GM21526 (cell line): Measurements from ENCODE around the gene NDUFA12.
"Not testable (repeated sequence)": the region's sequence is repeated elsewhere in the genome, so short reads cannot be mapped to it uniquely, and the experiment has no call there.

Source experiments
- ATAC-seq: cut with Tn5 transposase; IDR thresholded peaks from one replicate; pipeline ENCODE4 v1.9.1; 2021; ENCODE audit warnings: moderate library complexity; ENCODE audit not compliant: unreplicated experiment, low FRiP score

The NDUFA12 gene

DNA sequence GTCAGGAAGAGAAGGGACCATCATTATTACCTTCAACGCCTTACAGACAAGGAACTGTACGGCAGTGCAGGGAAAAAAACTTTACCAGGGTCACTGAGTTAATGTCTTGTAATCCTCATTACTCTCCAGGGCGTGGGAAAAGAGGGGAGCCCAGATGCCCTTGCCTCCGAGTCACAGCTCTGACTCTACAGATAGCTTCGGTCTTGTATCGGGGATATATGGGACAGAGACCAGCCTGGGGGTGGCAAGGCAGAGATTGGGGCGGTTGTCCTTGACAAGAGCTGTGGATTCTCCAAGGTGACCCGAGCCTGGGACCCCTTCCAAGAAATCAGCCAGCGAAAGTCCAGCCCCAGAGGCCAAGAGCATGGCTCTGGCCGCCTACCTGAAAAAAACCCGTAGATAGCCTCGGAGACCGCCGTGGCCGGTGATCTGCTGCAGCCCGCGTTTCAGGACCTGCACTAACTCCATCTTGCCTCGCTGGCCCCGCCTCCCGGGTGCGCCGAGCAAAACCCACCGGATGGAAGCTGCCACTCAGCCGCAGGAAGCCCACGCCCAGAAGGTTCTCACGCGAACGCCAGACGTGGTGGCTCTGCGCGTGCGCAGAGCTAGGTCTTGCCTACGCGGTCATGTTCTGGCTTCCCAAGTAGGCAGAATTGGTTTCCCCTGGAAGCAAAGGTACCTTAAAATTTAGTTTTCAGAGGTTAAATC, at the start of gene NDUFA12:
Gene NDUFA12, minus strand, starts transcription at position 485 of the 708 bp plus-strand sequence. Its CDS starts 17 bp downstream, at position 468.
- peak; percentile 97 for ATAC-seq

DNA sequence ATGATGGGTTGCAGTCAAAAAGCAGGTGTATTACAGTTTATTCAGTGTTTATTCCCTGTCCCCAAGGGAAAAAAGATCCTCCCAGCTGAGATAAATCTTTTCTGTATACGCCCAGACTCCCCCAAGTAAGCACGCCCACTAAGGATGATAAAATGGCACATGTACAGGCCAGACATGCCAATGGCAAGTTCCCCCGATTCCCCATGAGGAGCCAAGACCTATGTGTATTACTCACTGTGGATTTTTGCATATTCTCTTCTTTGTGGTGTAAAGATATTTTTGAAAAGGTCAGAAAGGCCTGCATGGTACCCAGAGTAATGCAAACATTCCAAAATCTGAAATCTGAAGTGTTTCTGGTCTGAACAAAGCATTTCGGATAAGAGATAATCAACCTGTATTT, 47.7 kb upstream of the NDUFA12 start:
- ATAC-seq: no peak

DNA sequence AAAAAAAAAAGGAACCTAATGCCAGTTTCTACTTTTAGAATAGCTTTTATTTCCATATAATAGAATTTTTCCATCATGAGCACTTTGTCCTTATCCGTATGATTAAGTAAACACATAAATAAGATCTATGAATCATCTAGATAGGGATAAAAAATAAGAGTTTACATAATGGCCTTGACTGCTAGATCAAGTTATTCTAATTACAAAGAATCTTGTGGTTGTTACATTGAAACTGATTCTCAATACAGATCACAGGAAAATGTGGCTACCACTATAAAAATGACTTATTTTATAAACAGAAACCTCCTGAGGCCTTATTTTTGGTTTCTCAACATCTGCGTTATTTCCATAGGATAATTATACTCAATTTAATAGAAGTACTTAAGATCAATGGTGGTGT, 34.4 kb upstream of the NDUFA12 start:
- ATAC-seq: no peak

DNA sequence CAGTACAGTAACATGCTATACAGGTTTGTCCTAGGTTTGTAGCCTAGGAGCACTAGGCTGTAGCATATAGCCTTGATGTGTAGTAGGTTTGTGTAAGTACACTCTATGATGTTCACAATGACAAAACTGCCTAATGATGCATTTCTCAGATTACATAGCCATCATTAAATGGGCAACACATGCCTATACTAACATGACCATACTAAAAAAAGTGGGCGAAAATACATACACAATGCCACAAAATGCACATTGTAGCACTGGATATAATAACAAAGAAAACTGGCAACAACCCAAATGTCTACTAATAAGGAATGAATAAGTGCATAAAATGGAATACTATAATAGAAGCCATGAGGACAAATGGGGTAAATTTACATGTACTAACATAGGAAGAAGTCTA, 31.3 kb upstream of the NDUFA12 start:
- ATAC-seq: no peak

DNA sequence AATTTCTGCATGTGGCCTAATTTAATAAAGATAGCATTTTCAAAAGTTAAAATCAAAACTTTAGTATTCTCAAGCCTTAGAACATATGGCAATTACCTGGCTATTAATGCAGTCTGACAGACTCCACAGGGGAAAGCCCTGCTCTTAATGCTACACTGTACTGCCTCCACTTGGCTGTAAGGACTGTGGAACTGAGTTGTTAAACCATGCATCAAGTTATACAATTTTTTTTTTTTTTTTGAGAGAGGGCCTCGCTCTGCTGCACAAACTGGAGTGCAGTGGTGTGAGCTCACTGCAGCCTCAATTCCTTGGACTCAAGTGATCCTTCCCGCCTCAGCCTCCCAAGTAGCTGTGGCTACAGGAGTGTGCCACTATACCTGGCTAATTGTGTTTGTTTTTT, 19.0 kb upstream of the NDUFA12 start:
- no peak for ATAC-seq

DNA sequence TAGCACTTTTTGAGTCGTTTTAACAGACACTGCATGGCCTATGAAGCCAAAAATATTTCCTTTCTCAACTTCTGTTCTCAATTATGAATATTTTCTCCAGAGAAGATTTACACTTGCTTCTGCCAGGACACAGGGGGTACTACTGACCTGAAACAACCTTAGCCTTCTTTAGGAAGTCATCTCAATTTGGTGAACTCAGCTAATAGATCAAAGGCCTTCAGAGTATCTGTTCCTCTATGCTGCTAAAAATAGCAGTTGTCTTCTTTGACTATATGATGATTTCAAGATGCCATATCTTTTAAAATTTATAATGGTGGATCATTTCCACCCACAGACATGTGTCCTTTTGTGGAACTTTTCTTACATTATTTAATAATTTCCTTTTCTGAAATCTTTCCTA, 14.0 kb upstream of the NDUFA12 start:
- ATAC-seq: no peak

DNA sequence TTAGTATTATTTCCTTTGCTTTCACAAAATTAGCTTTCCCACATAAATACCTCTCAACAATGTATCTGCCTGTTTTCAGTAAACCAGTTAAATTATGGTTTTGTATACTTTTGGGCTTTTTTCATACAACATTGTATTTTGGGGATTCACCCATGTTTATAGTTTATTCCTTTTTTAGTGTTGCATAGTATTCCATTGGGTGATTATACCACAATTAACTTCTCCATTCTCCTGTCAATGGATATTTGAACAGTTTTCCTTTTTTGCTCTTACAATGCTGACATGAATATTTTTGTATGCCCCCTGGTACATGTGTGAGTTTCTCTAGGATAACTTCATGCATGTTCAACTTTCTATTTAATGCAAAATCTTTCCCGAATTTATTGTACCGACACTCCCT, 12.6 kb upstream of the NDUFA12 start:
- ATAC-seq: no peak

DNA sequence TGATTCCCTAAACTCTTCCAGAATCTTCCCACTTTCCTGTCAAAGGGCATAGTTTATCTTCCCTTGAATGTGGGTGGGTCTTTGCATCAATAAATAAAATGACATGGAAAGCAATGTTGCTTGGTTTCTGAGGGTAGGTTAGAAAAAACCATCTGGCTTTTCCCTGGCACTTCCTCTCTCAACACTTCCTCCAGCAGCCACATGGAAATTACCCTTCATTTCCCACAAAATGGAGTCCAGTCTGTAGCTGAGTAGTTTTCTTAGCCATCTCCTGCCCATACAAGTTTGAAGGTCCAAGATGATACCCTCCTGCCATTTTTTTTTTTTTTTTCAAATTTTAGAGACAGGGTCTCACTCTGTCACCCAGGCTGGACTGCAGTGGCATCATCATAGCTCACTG, 11.1 kb upstream of the NDUFA12 start:
- ATAC-seq: no peak

DNA sequence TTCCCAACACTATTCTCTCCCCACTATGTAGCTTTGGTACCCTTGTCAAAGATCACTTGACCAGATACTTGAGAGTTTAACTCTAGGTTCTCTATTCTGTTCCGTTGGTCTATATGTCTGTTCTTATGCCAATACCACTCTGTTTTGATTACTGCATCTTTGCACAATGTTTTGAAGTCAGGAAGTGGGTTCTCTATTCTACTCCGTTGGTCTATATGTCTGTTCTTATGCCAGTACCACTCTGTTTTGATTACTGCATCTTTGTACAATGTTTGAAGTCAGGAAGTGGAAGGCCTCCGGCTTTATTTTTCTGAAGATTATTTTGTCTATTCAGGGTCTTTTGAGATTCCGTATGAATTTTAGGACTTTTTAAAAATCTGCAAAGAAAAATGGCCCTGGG, 2.7 kb upstream of the NDUFA12 start:
- no peak for ATAC-seq

DNA sequence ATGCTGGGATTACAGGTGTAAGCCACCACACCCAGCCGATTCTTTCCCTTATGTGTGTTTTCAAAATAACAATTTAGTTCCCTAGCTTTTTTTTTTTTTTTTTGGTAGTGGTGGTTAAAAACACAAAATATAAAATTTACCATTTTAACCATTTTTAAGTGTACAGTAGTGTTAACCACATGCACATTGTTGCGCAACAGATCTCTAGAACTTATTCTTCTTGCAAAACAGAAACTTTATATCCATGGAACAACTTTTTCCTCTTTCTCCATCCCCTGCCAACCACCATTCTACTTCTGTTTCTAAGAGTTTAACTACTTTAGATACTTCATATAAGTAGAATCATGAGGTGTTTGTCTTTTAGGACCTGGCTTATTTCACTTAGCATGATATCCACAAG, 1.1 kb upstream of the NDUFA12 start:
- no peak for ATAC-seq

DNA sequence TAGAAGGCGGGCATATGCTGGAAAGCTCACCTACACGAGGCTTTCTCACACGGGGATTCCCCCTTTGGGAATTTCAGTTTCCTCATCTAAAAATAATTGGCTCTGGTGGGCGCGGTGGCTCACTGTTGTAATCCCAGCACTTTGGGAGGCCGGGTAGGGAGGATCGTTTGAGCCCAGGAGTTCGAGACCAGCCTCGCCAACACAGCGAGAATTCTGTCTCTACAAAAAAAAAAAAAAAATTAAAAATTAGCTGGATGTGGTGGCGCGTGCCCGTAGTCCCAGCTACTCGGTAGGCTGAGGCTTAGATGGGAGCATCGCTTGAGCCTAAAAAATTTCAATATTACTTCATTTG, 400 bp upstream of the NDUFA12 start:
- ATAC-seq: no peak

DNA sequence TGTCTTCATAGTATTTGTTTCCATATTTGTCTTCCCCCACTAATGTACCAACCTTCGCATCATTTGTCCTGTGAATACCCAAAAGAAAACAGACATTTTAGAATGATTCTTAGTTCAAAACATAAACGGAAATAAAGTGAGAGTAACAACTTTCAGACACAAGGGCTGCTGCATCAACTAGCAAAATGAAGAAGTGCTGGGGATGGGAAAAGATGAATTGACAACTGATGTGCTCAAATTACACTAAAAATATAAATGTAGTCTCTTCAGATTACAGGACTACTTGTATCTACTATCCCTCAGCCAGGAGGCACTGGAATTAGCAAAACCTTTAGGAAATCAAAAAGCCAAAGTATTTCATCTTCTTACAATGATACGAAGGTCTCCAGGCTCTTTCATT, 743 bp downstream of the NDUFA12 start:
- no peak for ATAC-seq

DNA sequence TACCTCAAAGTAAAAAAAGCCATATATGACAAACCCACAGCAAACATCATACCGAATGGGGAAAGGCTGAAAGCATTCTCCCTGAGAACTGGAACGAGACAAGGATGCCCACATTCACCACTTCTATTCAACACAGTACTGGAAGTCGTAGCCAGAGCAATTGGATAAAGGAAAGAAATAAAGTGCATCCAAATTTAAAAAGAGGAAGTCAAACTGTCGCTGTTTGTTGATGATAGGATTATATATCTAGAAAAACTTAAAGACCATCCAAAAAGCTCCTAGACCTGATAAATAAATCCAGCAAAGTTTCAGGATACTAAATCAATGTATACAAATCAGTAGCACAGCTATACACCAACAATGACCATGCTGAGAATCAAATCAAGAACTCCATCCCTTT, 5.2 kb downstream of the NDUFA12 start:
- ATAC-seq: no peak

DNA sequence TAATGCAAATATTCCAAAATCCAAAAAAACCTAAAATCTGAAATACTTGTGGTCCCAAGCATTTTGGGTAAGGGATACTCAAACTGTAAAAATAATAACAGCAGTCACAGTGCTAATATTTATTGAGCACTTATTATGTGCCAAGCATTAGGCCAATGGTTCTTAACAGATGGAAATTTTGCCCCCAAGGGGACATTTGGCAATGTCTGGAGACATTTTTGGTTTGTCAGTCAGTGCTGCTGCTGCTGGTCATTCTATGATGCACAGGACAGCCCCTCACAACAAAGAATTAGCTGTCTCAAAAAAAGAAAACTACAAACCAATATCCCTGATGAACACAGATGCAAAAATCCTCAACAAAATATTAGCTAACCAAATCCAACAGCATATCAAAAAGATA, 5.8 kb downstream of the NDUFA12 start:
- ATAC-seq: no peak

DNA sequence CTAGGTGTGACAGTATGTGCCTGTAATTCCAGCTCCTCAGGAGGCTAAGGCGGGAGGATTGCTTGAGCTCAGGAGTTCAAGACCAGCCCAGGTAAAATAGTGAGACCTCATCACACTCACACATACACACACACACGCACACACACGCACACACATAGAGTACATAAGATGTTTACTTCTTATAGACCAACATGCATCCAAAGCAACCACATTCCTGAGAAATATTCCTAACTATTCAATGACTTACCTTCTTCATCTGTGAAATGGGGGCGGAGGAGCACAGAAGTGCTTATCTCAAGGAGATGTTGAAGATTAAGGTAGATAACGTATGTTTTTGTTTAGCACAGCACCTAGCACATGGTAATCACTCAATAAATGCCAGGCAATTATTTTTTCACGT, 6.4 kb downstream of the NDUFA12 start:
- no peak for ATAC-seq

DNA sequence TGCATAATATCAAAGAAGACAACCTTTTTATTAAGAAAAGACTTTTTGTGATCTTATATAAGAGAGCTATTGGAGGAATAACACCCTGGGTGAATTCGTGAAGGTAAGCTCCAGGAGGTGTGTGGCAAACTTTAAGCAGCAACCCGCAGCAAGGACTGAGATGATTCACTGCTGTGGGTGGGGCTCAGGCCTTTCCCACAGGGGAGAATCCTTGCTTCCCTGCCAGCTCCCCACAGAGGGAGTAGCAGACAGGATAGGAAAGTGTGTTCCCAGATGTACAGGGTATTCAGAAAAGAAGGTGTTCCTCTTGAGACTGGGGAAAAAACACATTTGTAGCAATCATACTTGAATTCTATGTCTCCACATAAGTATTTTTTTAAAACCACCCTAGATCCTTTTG, 9.2 kb downstream of the NDUFA12 start:
- no peak for ATAC-seq

DNA sequence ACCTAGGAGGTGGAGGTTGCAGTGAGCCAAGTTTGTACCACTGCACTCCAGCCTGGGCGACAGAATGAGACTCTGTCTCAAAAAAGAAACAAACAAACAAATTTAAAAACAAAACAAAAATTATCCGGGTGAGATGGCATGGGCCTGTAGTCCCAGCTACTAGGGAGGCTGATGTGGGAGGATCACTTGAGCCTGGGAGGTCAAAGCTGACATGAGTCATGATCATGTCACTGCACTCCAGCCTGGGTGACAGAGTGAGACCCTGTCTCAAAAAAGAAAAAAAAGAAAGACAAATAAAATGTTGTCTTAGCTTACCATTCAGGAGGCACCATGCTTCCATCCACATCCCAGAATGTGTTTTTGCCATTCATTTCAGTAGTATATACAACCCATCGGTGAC, 9.6 kb downstream of the NDUFA12 start:
- ATAC-seq: not testable (repeated sequence)

DNA sequence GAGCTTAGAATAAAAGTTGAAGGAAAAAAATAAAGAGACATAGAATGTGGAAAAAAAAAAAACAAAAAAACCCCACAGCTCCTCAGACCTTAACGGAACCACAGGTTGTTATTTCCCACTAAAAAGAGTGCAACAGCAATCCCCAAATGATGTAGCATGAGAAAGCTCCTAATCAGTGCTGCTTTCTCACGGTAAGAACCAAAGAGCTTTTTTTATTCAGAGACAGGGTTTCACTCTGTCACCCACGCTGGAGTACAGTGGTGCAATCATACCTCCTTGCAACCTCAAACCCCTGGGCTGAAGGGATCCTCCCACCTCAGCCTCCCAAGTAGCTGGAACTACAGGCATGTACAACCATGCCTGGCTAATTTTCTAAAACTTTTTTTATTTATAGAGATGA, 13.3 kb downstream of the NDUFA12 start:
- no peak for ATAC-seq

DNA sequence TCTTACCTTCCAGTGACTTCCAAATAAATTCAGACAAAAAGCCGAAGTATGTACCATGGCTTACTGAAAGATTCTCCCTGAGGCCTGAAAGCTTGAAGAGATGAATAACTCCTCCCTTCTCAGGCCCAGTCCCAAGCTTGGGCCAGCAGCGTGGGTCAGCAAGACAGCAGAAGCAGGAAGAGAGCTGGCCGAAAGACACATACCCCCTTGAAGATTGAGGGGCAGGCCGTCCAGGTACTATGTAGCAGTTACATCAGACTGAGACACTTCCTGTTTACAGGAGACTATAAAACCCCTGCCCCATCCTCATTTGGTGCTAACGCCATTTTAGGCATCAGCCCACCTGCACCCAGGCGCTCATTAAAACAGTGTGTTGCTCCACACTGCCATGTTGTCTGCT, 15.0 kb downstream of the NDUFA12 start:
- ATAC-seq: no peak

DNA sequence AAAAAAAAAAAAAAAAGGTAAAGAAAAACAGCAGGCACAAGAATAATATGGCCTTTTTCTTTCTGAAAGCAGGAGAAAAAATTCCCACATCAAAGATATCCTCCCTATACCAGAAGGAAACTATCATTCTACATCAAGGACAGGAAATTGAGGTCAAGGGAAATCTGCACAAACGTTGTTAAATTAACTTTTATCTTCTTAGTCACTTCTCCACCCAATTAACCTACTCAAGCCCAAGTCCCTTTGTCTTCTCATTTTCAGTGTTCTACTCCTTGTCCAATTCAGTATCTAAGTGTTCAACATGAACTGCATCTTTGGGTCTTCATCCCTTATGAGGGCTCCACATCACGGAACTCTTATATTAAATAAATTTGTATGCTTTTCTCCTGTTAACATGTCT, 15.7 kb downstream of the NDUFA12 start:
- no peak for ATAC-seq

DNA sequence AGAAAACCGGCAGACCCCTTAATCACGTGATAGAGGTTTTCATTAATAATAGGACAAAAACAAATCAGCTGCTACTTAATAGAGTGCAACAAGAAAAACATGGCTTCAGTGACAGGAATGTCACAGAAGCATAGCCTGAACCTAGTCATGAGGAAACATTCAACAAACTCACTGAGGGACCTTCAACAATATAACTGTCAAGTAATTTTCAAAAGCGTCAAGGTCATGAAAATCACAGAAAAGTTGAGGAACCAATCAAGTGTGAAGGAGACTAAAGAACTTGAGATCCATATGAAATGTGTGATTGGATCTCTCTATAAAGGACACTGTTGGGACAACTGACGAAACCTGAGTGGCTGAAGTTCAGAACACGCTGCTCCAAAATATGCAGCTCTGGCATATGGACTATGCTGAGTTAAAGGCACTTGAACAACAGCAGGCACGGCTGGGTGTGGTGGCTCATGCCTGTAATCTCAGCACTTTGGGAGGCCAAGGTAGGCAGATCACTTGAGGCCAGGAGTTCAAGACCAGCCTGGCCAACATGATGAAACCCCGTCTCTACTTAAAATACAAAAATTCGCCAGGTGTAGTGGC, 16.3 kb downstream of the NDUFA12 start:
- no peak for ATAC-seq

DNA sequence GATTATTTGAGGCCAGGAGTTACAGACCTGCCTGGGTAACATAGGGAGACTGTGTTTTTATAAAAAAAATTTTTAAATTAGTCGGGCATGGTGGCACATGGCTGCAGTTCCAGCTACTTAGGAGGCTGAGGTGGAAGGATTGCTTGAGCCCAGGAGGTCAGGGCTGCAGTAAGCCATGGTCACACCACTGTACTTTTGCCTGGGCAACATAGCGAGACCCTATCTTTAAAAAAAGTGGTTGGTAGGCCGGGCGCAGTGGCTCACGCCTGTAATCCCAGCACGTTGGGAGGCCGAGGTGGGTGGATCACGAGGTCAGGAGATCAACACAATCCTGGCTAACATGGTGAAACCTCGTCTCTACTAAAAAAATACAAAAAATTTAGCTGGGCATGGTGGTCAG, 18.4 kb downstream of the NDUFA12 start:
- not testable (repeated sequence) for ATAC-seq

DNA sequence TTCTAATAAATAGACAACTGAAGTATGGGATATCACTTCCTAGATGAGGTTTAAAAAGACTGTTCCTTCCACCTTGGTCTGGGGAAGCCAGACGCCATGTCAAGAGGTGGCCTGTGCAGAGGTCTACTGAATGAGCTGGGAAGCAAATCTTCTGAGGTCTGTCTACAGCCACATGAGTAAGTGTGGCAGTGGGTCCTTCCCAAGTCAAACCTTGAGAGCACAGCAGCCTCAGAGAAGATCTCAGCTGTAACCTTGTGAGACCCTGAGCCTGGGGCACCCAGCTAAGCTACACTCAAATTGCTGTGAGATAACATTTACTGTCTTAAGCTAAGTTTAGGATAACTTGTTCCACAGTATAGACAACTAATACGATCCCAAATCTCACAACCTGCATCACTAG, 20.2 kb downstream of the NDUFA12 start:
- no peak for ATAC-seq
